ENCODE measurements around the gene PFDN1. TPM values are rescaled to one million over a fixed set of nuclear protein-coding genes. Genes with fewer than 3 reads are reported as not detected.

Gene PFDN1
- total RNA-seq, 1 donor from 2014 or later, result 135 TPM

GRCh38 chr5:140234377-140234989 lies 68.4 kb downstream of the PFDN1 start:
- TF ChIP-seq CTCF (IDR thresholded peaks at IDR 0.05), result no peak
- H3K36me3 ChIP-seq, result no peaks in the 10 kb centered on the region
- no peak overlapping the region for H3K27ac ChIP-seq
- no peak overlapping the region for H3K4me3 ChIP-seq
- no peaks in the 10 kb centered on the region for H3K27me3 ChIP-seq
- H3K4me1 ChIP-seq, result no peaks in the 10 kb centered on the region
- no peaks in the 10 kb centered on the region for H3K9me3 ChIP-seq
- no peak for DNase-seq (ENCODE audit: low spot score in 2 of 2)
- intact Hi-C loops (cut with DNase I), result no loop called here

- intact Hi-C loops (cut with DNase I), result no loop called here
- no peaks in the 10 kb centered on the region for H3K36me3 ChIP-seq
- H3K4me1 ChIP-seq, result no peaks in the 10 kb centered on the region
- H3K9me3 ChIP-seq, result no peaks in the 10 kb centered on the region
- H3K27me3 ChIP-seq, result no peaks in the 10 kb centered on the region
- TF ChIP-seq CTCF (IDR thresholded peaks at IDR 0.05), result no peak
- no peak overlapping the region for H3K27ac ChIP-seq
- H3K4me3 ChIP-seq, result no peak overlapping the region
- no peak for DNase-seq (ENCODE audit: low spot score in 2 of 2)
Measured at GRCh38 chr5:140232731-140233130, 70.2 kb downstream of the PFDN1 start.

GRCh38 chr5:140230373-140230772 lies 72.5 kb downstream of the PFDN1 start:
- Histone ChIP-seq H3K27me3 (no peaks in the 10 kb centered on the region), H3K27ac (no peak overlapping the region), H3K4me3 (no peak overlapping the region), H3K4me1 (no peaks in the 10 kb centered on the region), H3K36me3 (no peaks in the 10 kb centered on the region), H3K9me3 (no peaks in the 10 kb centered on the region)
- intact Hi-C loops (cut with DNase I), result no loop called here
- TF ChIP-seq CTCF (IDR thresholded peaks at IDR 0.05), result no peak
- no peak for DNase-seq (ENCODE audit: low spot score in 2 of 2)

- no peak for DNase-seq (ENCODE audit: low spot score in 2 of 2)
- H3K27me3 ChIP-seq, result no peaks in the 10 kb centered on the region
- H3K9me3 ChIP-seq, result no peaks in the 10 kb centered on the region
- no peaks in the 10 kb centered on the region for H3K4me1 ChIP-seq
- H3K36me3 ChIP-seq, result no peaks in the 10 kb centered on the region
- TF ChIP-seq CTCF (IDR thresholded peaks at IDR 0.05), result no peak
- intact Hi-C loops (cut with DNase I), result no loop called here
- no peak overlapping the region for H3K27ac ChIP-seq
- no peak overlapping the region for H3K4me3 ChIP-seq
Measured at GRCh38 chr5:140228364-140228837, 74.5 kb downstream of the PFDN1 start.

GRCh38 chr5:140227046-140227445 lies 75.9 kb downstream of the PFDN1 start:
- H3K36me3 ChIP-seq, result no peaks in the 10 kb centered on the region
- H3K4me3 ChIP-seq, result no peak overlapping the region
- TF ChIP-seq CTCF (IDR thresholded peaks at IDR 0.05), result no peak
- no peaks in the 10 kb centered on the region for H3K9me3 ChIP-seq
- H3K4me1 ChIP-seq, result no peaks in the 10 kb centered on the region
- no peak for DNase-seq (ENCODE audit: low spot score in 2 of 2)
- H3K27ac ChIP-seq, result no peak overlapping the region
- intact Hi-C loops (cut with DNase I), result no loop called here
- H3K27me3 ChIP-seq, result no peaks in the 10 kb centered on the region

- Histone ChIP-seq H3K36me3 (no peaks in the 10 kb centered on the region), H3K4me3 (no peak overlapping the region), H3K4me1 (peaks cover 0 to 5% of the 10 kb centered on the region in 2 donors), H3K9me3 (no peaks in the 10 kb centered on the region), H3K27me3 (no peaks in the 10 kb centered on the region), H3K27ac (no peak overlapping the region)
- intact Hi-C loops (cut with DNase I), result no loop called here
- no peak for DNase-seq (ENCODE audit: low spot score in 2 of 2)
- no peak for TF ChIP-seq CTCF (IDR thresholded peaks at IDR 0.05)
Measured at GRCh38 chr5:140225396-140225795, 77.5 kb downstream of the PFDN1 start.
